ENCODE results near the gene VILL.

DNA sequence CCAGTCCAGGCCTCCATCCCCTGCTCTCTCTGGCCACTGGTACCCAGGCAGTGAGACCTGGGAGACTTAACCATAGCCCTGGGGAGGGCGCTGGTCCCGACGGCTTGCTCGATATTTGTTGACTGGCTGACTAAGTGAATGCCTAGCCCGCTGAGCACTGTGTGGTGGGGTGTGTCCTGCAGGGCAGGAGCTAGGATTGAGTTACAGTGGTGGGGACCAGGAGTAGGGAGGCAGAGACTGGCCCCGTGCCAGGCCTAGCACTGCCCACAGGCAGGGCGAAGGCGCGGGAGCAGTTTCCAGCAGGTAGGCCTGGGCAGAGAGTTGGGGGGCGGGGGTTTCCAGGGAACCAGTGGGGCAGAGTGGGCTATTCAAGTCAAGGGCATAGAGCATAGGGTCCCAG lies at the start of gene VILL:
- TF ChIP-seq, protein P1, sequence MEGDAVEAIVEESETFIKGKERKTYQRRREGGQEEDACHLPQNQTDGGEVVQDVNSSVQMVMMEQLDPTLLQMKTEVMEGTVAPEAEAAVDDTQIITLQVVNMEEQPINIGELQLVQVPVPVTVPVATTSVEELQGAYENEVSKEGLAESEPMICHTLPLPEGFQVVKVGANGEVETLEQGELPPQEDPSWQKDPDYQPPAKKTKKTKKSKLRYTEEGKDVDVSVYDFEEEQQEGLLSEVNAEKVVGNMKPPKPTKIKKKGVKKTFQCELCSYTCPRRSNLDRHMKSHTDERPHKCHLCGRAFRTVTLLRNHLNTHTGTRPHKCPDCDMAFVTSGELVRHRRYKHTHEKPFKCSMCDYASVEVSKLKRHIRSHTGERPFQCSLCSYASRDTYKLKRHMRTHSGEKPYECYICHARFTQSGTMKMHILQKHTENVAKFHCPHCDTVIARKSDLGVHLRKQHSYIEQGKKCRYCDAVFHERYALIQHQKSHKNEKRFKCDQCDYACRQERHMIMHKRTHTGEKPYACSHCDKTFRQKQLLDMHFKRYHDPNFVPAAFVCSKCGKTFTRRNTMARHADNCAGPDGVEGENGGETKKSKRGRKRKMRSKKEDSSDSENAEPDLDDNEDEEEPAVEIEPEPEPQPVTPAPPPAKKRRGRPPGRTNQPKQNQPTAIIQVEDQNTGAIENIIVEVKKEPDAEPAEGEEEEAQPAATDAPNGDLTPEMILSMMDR (IDR thresholded peaks at IDR 0.05): no peak
- TF ChIP-seq POLR2A (IDR thresholded peaks at IDR 0.05) (peak in 1 of 4 donors; percentile 30), POLR2AphosphoS5 (IDR thresholded peaks at IDR 0.05) (no peak), EP300 (IDR thresholded peaks at IDR 0.05) (no peak)

All from upper lobe of left lung (tissue), 4 donors.